Natural killer cell treated with Interleukin-12 subunit alpha and Interleukin-12 subunit beta and Interleukin-15 and Interleukin-18, amount 100 ng/mL, for 72 hours (primary cell): Measurements from ENCODE around the gene MYOC. TPM values are rescaled to one million over a fixed set of nuclear protein-coding genes. Genes with fewer than 3 reads are reported as not detected.
"Not testable (repeated sequence)": the region's sequence is repeated elsewhere in the genome, so short reads cannot be mapped to it uniquely, and the experiment has no call there.

Experiments
- ATAC-seq, 2 donors: fragments of 150-1000 bp; cut with Tn5 transposase in 1 of 2; sonication (Bioruptor Pico), chemical (Tn5 transposase) in 1 of 2; 2 replicates each; pipeline ENCODE4 v1.10.0; 2021
- DNase-seq: peaks from one replicate; pipeline ENCODE4 v3.0.0; 2022; ENCODE audit warnings: low spot score
- H3K27ac Mint-ChIP-seq, 2 donors: 1 replicate in 1 of 2; 2 replicates in 1 of 2; pipeline ENCODE4 v1.8.0; 2022; ENCODE audit warnings: mixed read lengths in 2 of 2, mild to moderate bottlenecking in 1 of 2, moderate library complexity in 1 of 2
- H3K27me3 Mint-ChIP-seq, 2 donors: 1 replicate in 1 of 2; 2 replicates in 1 of 2; pipeline ENCODE4 v1.8.0; 2022; ENCODE audit warnings: mixed read lengths in 2 of 2
- H3K36me3 Mint-ChIP-seq: one replicate; pipeline ENCODE4 v1.8.0; 2022; ENCODE audit warnings: mixed read lengths
- H3K4me1 Mint-ChIP-seq, 2 donors: 1 replicate in 1 of 2; 2 replicates in 1 of 2; pipeline ENCODE4 v1.8.0; 2022; ENCODE audit warnings: low read depth in 2 of 2, mixed read lengths in 2 of 2, mild to moderate bottlenecking in 1 of 2
- H3K4me3 Mint-ChIP-seq: one replicate; pipeline ENCODE4 v1.8.0; 2022; ENCODE audit warnings: mixed read lengths
- H3K9me3 Mint-ChIP-seq: 2 replicates; pipeline ENCODE4 v1.8.0; 2022; ENCODE audit warnings: mixed read lengths
- total RNA-seq, 2 donors: library from RNA; stranded (reverse); gene quantifications; one replicate each; pipeline ENCODE4 v1.2.3, GENCODE V29; 2022

Gene MYOC
- total RNA-seq, 2 donors from 2014 or later, result not detected

- H3K27ac Mint-ChIP-seq, result no peak overlapping the region
- no peak for DNase-seq
- no peaks in the 10 kb centered on the region for H3K4me1 Mint-ChIP-seq
- no peaks in the 10 kb centered on the region for H3K9me3 Mint-ChIP-seq
- no peaks in the 10 kb centered on the region for H3K36me3 Mint-ChIP-seq
- H3K4me3 Mint-ChIP-seq, result no peak overlapping the region
- ATAC-seq, result no peak
- no peaks in the 10 kb centered on the region for H3K27me3 Mint-ChIP-seq
Measured at GRCh38 chr1:171611306-171611705, 41.2 kb downstream of the MYOC start.

DNA sequence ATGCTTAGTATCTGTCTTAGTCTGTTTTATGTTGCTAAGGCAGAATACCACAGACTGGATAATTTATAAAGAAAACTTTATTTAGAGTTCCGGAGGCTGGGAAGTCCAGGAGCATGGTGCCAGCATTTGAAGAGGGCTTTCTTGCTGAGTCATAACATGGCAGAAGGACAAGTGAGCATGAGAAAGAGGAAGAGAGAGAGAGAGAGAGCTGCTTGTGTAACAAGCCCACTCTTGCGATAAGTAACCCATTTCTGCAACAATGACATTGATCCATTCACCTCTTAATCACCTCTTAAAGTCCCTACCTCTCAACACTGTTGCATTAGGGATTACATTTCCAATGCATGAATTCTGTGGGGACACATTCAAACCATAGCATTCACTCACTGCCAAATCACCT, 42.1 kb downstream of the MYOC start:
- Mint-ChIP-seq H3K4me3 (no peak overlapping the region), H3K9me3 (no peaks in the 10 kb centered on the region), H3K27me3 (no peaks in the 10 kb centered on the region), H3K36me3 (no peaks in the 10 kb centered on the region), H3K4me1 (no peaks in the 10 kb centered on the region), H3K27ac (no peak overlapping the region)
- ATAC-seq (no peak), DNase-seq (no peak)

- no peaks in the 10 kb centered on the region for H3K36me3 Mint-ChIP-seq
- H3K4me3 Mint-ChIP-seq, result no peak overlapping the region
Measured at GRCh38 chr1:171606402-171606941, 46.0 kb downstream of the MYOC start.

DNA sequence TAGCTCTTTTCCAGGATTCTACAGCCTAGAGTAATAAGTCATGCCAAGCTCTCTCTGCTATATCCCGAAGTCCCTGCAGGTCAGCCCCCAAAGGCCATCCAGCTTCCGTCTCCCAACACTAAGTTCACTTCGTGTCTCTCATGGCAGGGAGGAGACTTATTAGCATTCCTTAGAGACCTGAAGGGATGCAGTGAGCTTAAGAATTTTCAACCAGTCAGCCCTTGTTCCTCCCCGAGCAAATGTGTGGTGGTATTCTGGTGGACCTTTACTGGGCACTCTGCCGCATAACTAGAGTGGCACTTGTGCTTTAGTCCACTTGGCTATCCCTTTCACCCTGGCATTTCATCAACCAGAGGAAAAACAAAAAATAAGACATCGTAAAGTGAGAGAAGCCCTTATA, 49.4 kb downstream of the MYOC start:
- H3K4me3 Mint-ChIP-seq, H3K27me3 Mint-ChIP-seq, ATAC-seq, H3K36me3 Mint-ChIP-seq, H3K27ac Mint-ChIP-seq, H3K9me3 Mint-ChIP-seq, H3K4me1 Mint-ChIP-seq, DNase-seq: not testable (repeated sequence)

More at GRCh38 chr1:171606402-171606941, 46.0 kb downstream of the MYOC start:
- H3K27me3 Mint-ChIP-seq, result no peaks in the 10 kb centered on the region
- no peak for DNase-seq
- no peak overlapping the region for H3K27ac Mint-ChIP-seq
- no peaks in the 10 kb centered on the region for H3K4me1 Mint-ChIP-seq
- H3K9me3 Mint-ChIP-seq, result no peaks in the 10 kb centered on the region
- ATAC-seq, result no peak

DNA sequence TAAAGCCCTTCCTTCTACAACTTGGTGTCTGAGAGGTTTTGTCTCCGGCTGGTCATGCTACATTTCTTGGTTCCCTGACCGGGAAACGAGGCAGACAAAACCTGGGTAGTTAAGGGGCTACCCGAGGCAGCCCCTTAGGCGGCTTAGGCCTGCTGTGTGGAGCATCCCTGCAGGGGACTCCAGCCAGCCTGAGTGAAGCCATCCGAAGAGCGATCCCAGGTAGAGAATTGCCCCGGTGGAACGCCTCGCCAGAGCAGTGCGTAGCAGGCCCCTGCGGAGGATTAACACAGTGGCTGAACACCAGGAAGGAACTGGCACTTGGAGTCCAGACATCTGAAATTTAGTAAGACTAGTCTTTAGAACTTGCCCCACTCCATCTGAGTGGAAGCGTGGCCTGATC, 51.6 kb downstream of the MYOC start:
- ATAC-seq (no peak), DNase-seq (no peak)
- H3K27ac Mint-ChIP-seq, result no peak overlapping the region
- no peaks in the 10 kb centered on the region for H3K9me3 Mint-ChIP-seq
- no peaks in the 10 kb centered on the region for H3K36me3 Mint-ChIP-seq
- peaks cover 0 to 6% of the 10 kb centered on the region in 2 donors for H3K4me1 Mint-ChIP-seq
- no peak overlapping the region for H3K4me3 Mint-ChIP-seq
- H3K27me3 Mint-ChIP-seq, result no peaks in the 10 kb centered on the region

- H3K36me3 Mint-ChIP-seq, H3K4me3 Mint-ChIP-seq, H3K27ac Mint-ChIP-seq, H3K27me3 Mint-ChIP-seq, H3K4me1 Mint-ChIP-seq, H3K9me3 Mint-ChIP-seq, ATAC-seq, DNase-seq: not testable (repeated sequence)
Measured at GRCh38 chr1:171600310-171600709, 52.2 kb downstream of the MYOC start.

DNA sequence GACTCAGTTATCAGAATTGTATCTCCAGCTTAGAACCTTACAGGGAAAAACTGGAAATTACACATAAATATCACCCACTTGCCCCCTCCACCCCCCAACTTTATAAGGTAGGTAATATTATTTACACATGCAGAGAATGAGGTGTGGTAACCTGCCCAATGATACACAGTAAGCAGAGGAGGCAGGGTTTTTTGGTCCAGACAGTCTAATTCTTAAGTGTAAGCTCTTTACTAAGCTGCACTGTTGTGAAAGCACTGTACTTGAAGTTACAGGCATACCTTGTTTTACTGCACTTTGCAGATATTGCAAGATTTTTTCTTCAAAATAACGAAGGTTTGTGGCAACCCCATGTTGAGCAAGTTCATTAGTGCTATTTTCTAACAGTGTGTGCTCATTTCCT, 55.3 kb downstream of the MYOC start:
- DNase-seq (no peak), ATAC-seq (no peak)
- Mint-ChIP-seq H3K27me3 (no peaks in the 10 kb centered on the region), H3K4me1 (peaks cover 0 to 6% of the 10 kb centered on the region in 2 donors), H3K4me3 (no peak overlapping the region), H3K27ac (peak overlapping the region; percentile 25 to 55), H3K9me3 (no peaks in the 10 kb centered on the region), H3K36me3 (peaks cover 7% of the 10 kb centered on the region)

DNA sequence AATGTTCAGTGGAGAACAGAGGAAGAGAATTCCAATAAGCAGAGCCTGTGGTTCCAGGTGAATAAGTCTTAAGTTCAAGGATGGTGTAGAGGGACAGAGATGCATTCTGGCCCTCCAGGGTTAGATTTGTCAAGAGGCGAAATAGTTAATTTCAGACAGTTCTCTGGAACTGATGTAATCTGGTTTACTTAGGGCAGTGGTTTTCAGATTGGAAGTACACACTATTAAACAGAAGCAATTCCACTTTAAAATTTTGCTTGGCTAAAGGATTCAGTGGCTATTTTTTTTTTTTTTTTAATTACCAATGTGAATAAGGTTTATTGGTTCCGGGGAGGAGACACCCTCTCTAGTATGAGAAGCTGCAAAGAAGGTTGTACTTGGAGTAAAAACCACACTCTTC, 55.8 kb downstream of the MYOC start:
- H3K4me3 Mint-ChIP-seq, result no peak overlapping the region
- H3K9me3 Mint-ChIP-seq, result no peaks in the 10 kb centered on the region
- DNase-seq (no peak), ATAC-seq (no peak)
- H3K36me3 Mint-ChIP-seq, result peaks cover 9% of the 10 kb centered on the region
- no peaks in the 10 kb centered on the region for H3K27me3 Mint-ChIP-seq
- peaks cover 0 to 6% of the 10 kb centered on the region in 2 donors for H3K4me1 Mint-ChIP-seq
- H3K27ac Mint-ChIP-seq, result peak overlapping the region in 1 of 2 donors; percentile 20

DNA sequence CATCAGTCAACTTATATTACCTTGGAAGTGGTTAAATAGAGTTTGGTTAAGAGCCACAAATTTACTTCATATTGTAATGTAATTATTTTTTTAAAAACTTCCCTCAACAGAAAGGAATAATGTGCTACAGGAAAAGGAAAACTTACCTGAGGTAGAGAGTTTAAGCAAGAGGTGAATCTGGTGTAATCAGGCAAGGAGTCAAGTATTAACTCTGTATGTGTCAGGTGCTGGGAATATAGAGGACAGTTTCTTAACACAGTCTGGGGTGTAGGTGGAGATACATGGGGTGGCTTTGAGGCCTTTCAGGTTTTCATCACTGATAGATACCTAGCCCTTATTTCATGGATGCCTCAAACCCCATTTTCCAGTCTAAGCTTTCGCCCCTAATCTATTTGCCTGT, 56.4 kb downstream of the MYOC start:
- Mint-ChIP-seq H3K36me3 (peaks cover 9% of the 10 kb centered on the region), H3K27ac (peak overlapping the region in 1 of 2 donors; percentile 20)

DNA sequence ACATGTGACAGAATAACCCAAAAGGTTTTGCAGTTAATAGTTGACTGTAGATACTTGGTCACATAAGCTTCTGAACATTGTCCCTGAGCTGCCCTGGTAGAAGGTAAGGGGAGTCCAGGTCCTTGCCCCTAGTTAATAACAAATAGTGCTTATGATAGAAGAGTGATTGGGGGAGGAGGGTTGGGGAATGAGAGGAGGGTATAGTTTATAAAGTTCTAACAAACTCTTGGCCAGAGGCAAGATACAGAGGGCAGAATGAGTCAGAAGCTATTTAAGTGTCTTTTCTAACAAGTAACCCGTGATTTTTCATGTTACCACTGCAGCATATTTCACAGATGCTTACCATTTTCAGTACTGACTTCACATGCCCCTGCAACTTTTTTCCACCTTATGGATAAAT, 57.2 kb downstream of the MYOC start:
- no peak overlapping the region for H3K4me3 Mint-ChIP-seq
- ATAC-seq, result no peak
- no peak for DNase-seq
- no peaks in the 10 kb centered on the region for H3K9me3 Mint-ChIP-seq
- peaks cover 9% of the 10 kb centered on the region for H3K36me3 Mint-ChIP-seq
- H3K27me3 Mint-ChIP-seq, result no peaks in the 10 kb centered on the region
- peaks cover 0 to 6% of the 10 kb centered on the region in 2 donors for H3K4me1 Mint-ChIP-seq
- no peak overlapping the region for H3K27ac Mint-ChIP-seq

More for the DNA sequence above, 56.4 kb downstream of the MYOC start:
- Mint-ChIP-seq H3K4me3 (no peak overlapping the region), H3K9me3 (no peaks in the 10 kb centered on the region), H3K4me1 (peaks cover 0 to 6% of the 10 kb centered on the region in 2 donors), H3K27me3 (no peaks in the 10 kb centered on the region)
- ATAC-seq (no peak), DNase-seq (no peak)

DNA sequence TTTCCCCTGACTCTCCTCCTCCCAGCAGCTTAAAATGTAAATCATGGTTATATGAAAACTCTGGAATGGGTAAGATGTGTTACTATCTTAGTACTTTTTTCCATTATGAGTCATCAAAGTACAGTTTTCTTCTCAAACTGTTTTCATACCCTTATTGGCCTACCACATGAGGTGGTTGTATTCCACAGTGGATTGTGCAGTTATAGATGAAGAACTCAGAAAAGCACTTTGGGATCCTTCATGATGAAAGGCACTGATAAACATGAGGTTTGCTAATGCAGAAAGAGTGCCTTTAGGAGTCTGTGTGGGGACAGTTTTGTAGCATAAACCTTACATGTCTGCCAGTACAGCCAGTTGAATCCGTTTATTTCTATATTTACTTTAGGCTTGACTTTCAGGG, 62.5 kb downstream of the MYOC start:
- H3K4me1 Mint-ChIP-seq, result peaks cover 13 to 14% of the 10 kb centered on the region in 2 donors
- DNase-seq (no peak), ATAC-seq (no peak)
- no peak overlapping the region for H3K4me3 Mint-ChIP-seq
- no peaks in the 10 kb centered on the region for H3K9me3 Mint-ChIP-seq
- H3K27ac Mint-ChIP-seq, result peak overlapping the region; percentile 46 to 79
- H3K27me3 Mint-ChIP-seq, result no peaks in the 10 kb centered on the region
- H3K36me3 Mint-ChIP-seq, result peaks cover 33% of the 10 kb centered on the region

- Mint-ChIP-seq H3K27me3 (no peaks in the 10 kb centered on the region), H3K27ac (no peak overlapping the region), H3K4me1 (peaks cover 13 to 14% of the 10 kb centered on the region in 2 donors), H3K36me3 (peaks cover 41% of the 10 kb centered on the region), H3K9me3 (no peaks in the 10 kb centered on the region), H3K4me3 (no peak overlapping the region)
- DNase-seq (no peak), ATAC-seq (no peak)
Measured at GRCh38 chr1:171588230-171588629, 64.3 kb downstream of the MYOC start.

GRCh38 chr1:171585715-171586114, 66.8 kb downstream of the MYOC start:
- Mint-ChIP-seq H3K9me3 (no peaks in the 10 kb centered on the region), H3K27ac (peak overlapping the region in 1 of 2 donors; percentile 41), H3K27me3 (no peaks in the 10 kb centered on the region), H3K4me3 (no peak overlapping the region), H3K36me3 (peaks cover 39% of the 10 kb centered on the region), H3K4me1 (peaks cover 17 to 23% of the 10 kb centered on the region in 2 donors)
- no peak for ATAC-seq
- no peak for DNase-seq
